ENCODE measurements around the gene SYAP1. TPM values are rescaled to one million over a fixed set of nuclear protein-coding genes. Genes with fewer than 3 reads are reported as not detected.
"Not testable (repeated sequence)": the region's sequence is repeated elsewhere in the genome, so short reads cannot be mapped to it uniquely, and the experiment has no call there.

The SYAP1 gene
- total RNA-seq, 2 donors from 2014 or later = 30.9 to 31.3 TPM

DNA sequence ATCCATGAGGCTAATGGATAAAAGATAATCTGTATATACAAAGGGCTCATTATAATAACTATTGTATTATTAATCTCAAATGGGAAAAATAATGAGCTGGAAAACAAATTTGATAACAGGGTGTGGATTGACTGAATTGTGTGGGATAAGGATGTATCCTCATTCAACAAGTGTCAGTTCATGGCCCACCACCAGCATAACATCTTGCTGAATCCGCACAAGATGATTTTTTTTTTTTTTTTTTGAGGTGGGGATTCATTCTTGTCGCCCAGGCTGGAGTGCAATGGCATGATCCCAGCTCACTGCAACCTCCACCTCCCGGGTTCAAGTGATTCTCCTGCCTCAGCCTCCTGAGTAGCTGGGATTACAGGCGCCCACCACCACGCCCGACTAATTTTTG, 3.8 kb upstream of the SYAP1 start:
- not testable (repeated sequence) for DNase-seq (ENCODE audit: low spot score)
- intact Hi-C loops (cut with DNase I) = loop anchor here in 1 of 2 donors (10.0 kb wide), 1 partner anchor 59 kb away; no protein-coding TSS in a partner anchor

DNA sequence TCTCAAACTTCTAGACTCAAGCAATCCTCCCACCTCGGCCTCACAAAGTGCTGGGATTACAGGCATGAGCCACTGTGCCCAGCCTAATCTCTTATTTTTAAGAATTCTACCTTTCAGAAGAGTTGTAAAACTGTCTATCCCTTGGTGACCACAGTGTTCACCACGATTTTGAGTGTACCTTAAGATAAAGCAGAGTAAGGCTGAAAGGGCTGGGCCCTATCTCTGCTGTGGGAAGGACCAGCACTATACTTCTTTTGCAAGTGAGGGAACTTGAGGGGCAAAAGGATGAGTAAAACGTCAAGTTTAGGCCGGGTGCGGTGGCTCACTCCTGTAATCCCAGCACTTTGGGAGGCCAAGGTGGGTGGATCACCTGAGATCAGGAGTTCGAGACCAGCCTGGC, 3.0 kb upstream of the SYAP1 start:
- intact Hi-C loops (cut with DNase I) = loop anchor here in 1 of 2 donors (10.0 kb wide), 1 partner anchor 58 kb away; no protein-coding TSS in a partner anchor
- not testable (repeated sequence) for DNase-seq (ENCODE audit: low spot score)

GRCh38 chrX:16718824-16719333, 533 bp upstream of the SYAP1 start:
- intact Hi-C loops (cut with DNase I) = loop anchor here in 1 of 2 donors (10.0 kb wide), 1 partner anchor 56 kb away; no protein-coding TSS in a partner anchor
- DNase-seq (ENCODE audit: low spot score) = no peak

- intact Hi-C loops (cut with DNase I) = no loop called here
- no peak for DNase-seq (ENCODE audit: low spot score)
These were observed 3.1 kb downstream of the SYAP1 start for GRCh38 chrX:16722481-16722880.

GRCh38 chrX:16725072-16725471, 5.7 kb downstream of the SYAP1 start:
- intact Hi-C loops (cut with DNase I) = no loop called here
- DNase-seq (ENCODE audit: low spot score) = no peak

DNA sequence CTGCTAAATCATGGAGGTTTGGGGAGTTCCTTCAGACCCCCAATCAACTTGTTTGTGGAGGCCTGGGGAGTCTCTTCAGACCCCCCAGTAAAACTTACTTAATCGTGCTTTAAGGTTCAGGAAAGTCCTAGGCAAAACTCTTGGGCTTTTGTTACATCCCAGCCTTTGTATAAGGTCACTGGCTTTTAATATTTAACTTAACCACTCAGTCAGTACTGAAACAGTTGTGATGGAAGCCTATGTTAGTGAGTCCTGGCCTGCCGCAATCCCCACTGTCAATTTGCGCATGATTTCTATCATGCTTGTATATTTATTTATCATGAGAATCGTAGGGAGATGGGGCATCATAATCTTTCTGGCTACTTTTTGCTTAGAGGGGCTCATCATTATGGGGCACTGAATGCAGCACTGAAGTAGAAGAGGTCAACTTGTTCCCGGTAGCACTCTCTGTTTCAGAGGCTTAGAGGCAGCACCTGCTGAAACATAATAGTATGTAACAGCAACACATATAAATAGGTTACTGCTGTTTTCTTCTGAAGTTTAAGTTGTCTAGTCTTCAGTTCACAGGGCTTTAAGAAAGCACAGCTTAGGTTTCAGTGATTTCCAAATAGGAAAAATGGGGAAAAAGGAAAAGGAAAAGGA, 7.1 kb downstream of the SYAP1 start:
- DNase-seq (ENCODE audit: low spot score); intact Hi-C loops (cut with DNase I): not testable (repeated sequence)

- DNase-seq (ENCODE audit: low spot score) = no peak
- intact Hi-C loops (cut with DNase I) = no loop called here
These were observed 8.2 kb downstream of the SYAP1 start for GRCh38 chrX:16727637-16728036.

- DNase-seq (ENCODE audit: low spot score) = no peak
- intact Hi-C loops (cut with DNase I) = no loop called here
These were observed 11.0 kb downstream of the SYAP1 start for GRCh38 chrX:16730450-16730849.

- no peak for DNase-seq (ENCODE audit: low spot score)
- intact Hi-C loops (cut with DNase I) = no loop called here
These were observed 13.6 kb downstream of the SYAP1 start for GRCh38 chrX:16733013-16733412.

GRCh38 chrX:16737024-16737423, 17.6 kb downstream of the SYAP1 start:
- intact Hi-C loops (cut with DNase I) = no loop called here
- no peak for DNase-seq (ENCODE audit: low spot score)

DNA sequence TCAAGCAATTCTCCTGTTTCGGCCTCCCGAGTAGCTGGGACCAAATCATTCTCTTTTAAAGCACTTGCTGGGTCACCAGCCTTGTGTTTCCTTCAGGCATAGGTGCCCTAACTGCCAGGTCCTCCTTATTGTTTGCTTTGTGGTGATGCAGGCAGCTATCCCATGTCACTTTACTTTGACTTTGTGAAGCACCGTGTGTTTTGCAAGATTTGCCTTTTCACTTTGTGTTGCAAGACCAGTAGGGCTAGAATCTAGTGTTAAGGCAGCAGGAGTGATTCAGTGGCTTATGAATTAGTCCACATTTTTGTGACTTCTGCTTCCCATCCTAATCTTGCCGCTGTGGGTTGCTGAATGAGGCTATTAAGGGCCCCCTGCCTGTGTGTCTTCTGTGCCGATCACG, 20.2 kb downstream of the SYAP1 start:
- intact Hi-C loops (cut with DNase I) = no loop called here
- no peak for DNase-seq (ENCODE audit: low spot score)

DNA sequence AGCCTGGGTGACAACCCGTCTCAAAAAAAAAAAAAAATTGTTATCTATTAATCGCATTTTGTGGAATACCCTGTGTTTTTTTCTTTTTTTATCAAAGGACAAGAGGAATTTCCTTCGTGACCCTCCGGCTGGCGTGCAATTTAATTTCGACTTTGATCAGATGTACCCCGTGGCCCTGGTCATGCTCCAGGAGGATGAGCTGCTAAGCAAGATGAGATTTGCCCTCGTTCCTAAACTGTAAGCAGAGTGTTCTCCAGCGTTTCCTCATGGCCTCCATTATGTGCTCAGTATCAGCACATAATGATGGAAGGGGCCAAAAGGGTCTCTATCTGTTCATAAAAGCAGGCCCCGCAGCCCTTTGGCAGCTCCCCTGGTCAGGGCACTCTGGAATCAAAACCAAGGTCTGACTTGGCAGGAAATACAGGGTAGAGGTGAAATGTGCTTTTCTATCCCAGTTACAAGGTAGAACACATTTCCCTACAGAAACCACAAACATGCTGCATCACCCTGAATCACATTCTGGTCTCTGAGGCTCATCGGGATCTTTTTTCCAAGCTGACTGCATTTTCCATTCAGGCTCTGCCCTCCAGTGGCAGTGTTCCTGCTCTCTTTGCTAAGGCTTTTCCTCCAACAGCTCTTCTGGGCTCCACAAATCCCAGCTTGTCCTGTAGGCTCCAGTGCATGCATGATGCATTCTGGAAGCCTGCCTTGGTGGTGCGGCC, 24.4 kb downstream of the SYAP1 start:
- DNase-seq (ENCODE audit: low spot score) = no peak
- intact Hi-C loops (cut with DNase I) = no loop called here

DNA sequence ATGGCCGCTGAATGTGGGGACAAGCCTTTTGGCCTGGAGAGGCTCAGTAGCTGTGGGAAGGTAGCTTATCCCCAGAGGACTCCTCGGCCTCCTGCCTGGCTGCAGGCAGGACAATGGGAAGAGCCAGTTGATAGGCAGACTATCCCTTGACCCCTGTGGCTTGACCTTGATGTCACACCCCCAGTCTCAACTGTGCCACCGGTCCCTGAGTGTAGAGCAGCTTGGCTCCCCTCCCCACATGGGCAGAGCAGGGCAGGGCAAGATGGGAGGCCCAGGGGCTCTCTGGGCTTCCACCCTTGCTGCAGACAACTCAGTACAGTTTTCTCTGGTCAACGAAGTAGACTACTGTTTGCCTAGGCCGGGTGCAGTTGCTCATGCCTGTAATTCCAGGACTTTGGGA, 25.7 kb downstream of the SYAP1 start:
- DNase-seq (ENCODE audit: low spot score) = no peak
- intact Hi-C loops (cut with DNase I) = no loop called here

DNA sequence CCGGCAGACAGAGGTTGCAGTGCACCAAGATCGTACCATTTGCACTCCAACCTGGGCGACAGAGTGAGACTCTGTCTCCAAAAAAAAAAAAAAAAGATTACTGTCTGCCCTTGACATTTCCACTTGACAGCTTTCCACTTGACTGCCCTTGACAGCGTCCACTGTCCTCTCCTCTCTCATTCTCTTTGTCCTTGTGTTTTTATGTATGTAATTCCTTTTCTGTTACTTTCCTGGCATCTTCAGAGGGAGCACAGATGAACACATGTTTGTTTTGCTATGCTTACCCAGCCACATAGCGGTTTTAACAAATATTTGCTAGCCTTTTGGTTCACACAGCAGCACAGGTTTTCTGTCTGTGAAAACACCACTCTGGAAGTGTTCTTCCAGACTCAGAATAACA, 26.2 kb downstream of the SYAP1 start:
- intact Hi-C loops (cut with DNase I) = no loop called here
- no peak for DNase-seq (ENCODE audit: low spot score)

GRCh38 chrX:16748425-16748824, 29.0 kb downstream of the SYAP1 start:
- intact Hi-C loops (cut with DNase I) = no loop called here
- no peak for DNase-seq (ENCODE audit: low spot score)

- DNase-seq (ENCODE audit: low spot score) = no peak
- intact Hi-C loops (cut with DNase I) = no loop called here
These were observed 30.7 kb downstream of the SYAP1 start for GRCh38 chrX:16750136-16750535.

DNA sequence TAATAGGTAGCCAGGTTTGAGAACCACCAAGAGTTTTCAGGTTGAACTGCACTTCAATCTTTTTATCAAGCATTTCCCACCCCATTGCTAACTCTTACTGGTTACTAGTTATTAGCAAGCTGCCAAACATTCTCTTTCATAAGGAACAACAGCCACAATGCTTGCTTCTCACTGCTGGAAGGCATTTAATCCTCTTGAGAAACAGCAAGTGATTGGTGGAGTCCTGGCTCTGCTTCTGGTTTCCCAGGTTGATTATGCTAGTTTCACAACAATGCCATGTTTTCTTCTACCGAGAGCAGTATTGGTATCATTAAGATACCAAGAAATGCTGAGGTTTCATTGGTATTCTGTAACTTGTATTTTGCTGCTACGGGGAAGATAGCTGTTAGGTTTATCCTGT, 34.6 kb downstream of the SYAP1 start:
- DNase-seq (ENCODE audit: low spot score) = no peak
- intact Hi-C loops (cut with DNase I) = no loop called here

DNA sequence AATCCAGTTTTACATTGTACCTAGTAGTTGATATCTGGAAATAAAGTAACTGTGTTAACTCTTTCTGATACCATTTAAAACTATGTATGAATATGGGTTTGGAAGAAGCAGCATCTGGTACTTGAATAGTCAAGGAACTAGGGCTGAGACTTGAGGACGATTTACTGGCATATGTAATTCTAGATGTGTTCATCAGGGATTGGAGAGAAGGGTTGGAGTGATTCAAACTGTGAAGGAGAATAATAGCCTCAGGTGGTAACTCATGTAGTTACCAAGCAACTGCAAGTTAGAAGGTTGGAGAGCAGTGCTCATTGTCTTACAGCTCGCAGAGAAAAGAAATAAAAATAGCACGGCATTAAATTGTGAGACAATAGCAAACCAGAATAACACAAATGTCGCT, 37.3 kb downstream of the SYAP1 start:
- intact Hi-C loops (cut with DNase I) = no loop called here
- no peak for DNase-seq (ENCODE audit: low spot score)

GRCh38 chrX:16761500-16761899, 42.1 kb downstream of the SYAP1 start:
- intact Hi-C loops (cut with DNase I); DNase-seq (ENCODE audit: low spot score): not testable (repeated sequence)

DNA sequence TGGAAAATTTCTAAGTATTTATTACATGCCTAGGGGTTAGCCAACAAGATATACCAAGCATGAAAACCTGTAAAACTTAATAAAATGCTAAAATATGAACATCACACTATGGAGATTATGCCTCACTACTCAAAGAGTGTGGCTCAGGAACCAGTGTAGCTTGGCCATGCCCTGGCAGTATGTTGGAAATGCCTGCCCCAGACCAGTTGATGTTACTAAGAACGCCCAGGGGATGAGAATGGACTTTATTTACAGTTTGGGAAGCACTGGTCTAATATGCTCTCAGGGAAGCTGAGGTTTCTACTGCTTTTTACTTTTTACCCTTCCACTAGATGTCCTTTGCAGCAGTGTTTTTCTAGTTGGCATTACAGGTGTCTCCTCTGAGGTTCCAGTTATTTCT, 43.2 kb downstream of the SYAP1 start:
- intact Hi-C loops (cut with DNase I) = no loop called here
- DNase-seq (ENCODE audit: low spot score) = no peak

GRCh38 chrX:16765594-16765993, 46.2 kb downstream of the SYAP1 start:
- intact Hi-C loops (cut with DNase I) = no loop called here
- DNase-seq (ENCODE audit: low spot score) = no peak

All from posterior vena cava (tissue), 2 donors.